HG03342 (cell line): Measurements from ENCODE around the gene NCAPD3.

ENCODE experiments used
- ATAC-seq: cut with Tn5 transposase; IDR thresholded peaks from one replicate; pipeline ENCODE4 v1.9.1; 2021; ENCODE audit warnings: mild to moderate bottlenecking, moderate library complexity; ENCODE audit not compliant: unreplicated experiment

The NCAPD3 gene

DNA sequence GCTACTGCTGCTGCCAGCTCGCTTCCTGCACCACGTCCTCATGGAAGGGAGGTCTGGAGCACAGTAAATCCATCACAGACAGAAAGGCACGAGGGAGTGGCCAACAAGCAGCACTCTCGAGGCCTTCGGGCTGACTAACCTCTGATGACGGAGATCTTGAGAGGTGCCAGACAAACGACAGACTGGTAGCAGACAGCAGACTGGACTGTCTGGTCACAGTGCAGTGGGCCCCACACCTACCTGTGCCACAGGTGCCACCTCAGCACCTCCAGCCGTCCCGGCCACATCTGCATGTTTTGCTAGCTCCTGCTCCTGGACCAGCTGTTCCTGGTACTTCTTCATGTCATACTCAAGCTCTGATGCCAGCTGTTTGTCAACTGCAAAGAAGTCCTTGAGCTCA lies 64.1 kb downstream of the NCAPD3 start:
- ATAC-seq, result no peak

DNA sequence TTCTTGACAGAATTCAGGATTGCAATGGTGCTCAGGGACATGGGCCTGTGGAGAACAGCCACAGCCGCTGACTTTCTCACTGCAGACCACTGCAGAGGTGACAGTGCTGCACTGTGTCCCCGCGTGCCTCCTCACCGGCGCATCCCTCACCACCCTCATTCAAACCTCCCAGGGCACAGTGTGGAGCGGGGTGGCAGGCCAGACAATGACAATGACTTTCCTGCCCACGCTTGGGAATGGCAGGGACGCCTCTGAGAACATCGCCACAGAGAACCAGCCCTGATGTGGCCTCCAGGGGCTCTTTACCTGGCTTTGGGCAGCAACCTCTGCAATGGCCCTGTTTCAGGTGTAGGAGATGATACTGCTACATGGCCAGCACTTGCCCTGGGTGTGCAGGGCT lies 65.7 kb downstream of the NCAPD3 start:
- no peak for ATAC-seq

DNA sequence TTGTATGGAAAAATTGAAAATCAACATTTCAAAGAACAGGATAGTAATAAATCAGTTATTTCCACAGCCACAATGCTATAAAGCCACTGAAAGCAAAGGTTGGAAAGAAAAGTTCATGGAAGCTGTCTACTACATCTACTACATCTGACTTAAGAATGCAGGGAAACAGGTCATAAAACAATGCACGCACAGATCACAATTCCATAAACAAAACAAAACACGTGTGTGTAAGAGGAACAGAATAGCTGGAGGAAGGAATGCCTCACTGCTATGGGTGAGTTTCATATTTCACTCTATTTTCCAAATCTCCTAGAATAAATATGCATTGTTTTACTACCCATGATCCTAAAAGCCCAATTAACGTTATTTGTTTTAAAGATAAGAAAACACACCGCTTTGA lies 66.3 kb downstream of the NCAPD3 start:
- no peak for ATAC-seq

DNA sequence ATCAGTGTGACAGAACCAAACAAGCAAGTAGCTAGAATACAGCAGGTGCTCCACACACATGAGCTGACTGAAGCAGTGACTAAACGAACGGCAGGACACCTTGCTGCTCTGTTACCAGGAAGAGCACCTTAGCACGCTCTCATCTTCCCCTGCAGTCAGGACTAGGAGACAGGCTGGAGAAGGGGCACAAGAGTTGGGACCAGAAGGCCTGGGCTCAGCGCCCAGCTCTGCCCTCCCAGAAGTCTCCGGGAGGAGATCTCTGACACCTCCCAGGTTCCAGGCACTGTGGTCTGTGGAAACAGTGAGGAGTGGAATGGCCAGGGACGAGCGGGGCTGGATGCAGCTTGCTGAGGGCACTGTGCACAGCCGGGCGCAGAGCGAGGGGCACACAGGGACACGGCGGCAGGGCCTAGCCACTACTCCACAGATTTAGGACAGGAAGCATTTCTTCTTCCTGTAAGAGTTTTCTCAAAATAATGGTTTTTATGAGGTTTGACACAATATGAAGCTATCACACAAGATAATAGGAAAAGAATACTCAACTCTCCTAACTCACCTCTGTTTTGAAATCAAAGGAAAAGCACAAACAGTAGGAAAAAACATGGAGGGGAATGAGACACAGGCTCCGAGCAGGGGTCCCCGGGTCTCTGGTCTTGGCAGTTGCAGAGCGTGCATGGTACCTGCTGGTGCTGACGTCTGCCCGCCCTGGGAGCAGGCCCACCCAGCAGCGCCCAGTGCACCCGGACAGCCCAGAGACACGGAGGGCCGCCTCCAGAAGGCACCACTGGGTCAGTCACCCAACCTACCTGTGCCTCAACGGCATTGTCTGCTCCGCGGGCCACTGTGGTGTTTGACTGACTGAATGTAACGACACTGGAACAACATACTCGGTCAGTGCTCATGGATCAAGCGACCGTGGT lies 67.6 kb downstream of the NCAPD3 start:
- no peak for ATAC-seq

DNA sequence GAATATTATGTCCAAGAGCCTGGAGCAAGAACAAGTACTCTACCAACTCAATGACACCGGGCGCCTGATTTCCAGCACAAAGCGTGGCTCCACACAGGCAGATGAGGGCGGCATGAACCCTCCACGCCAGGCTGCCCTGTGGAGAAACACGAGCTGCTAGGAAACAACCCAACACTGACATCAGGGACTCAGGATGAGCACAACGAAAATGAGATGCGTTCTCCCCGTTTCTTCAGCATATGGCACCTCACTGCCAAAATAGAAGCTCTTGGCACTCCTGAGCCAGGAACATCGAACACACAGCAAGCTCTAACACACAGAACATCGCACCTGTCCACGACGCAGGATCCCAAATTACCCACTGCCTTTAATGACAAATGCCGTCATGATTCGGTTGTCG lies 68.3 kb downstream of the NCAPD3 start:
- no peak for ATAC-seq

DNA sequence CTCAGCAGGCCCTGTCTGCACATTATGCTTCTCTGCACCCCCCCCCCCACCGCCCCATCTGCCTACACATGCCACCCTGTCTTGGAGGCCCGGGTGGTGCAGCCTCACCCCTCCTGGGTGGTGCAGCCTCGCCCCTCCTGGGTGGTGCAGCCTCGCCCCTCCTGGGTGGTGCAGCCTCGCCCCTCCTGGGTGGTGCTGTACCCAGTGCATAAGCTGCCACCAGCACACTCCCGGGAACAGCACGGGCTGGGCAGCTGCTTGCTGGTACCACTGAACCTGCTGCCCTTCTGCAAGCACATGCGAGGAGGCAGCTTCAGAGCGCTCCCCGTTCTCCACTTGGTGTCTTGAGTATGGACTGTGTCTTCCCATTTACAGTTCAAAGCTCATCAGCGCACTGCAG lies 69.3 kb downstream of the NCAPD3 start:
- no peak for ATAC-seq

DNA sequence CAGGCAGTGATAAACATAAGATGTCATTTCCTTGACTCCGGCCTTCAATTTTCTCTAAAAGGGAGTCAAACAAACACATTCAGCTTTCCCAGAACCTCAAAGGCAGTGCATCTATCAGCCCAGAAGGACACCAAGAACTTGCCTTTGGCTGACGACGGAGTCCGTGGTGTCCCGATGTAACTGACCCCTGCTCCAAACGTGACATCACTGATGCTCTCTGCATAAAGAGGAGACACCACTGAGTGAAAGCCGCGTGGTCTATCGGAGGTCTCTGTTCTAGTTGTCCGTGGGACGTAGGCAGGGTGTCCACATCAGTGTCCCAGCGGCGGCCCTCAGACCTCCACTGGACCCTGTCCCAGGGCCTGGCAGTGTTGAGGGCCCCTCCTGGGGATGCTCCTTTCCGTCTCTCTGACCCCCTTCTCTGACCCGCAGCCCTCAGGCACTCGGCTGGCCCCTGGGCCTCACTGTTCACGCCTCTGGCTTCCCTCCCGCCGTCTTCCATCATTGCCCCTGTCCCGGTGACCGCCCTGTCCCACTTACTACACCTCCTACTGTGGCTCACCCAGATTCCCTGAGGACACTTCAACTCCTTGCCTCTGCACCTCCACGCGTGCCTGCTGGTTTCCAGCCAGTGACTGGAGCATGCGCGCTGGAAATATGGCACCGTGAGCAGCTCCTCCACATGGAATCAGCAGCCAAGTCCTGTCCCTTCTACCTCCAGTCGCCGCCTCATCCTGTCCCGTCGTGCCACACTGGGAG lies 70.4 kb downstream of the NCAPD3 start:
- no peak for ATAC-seq

DNA sequence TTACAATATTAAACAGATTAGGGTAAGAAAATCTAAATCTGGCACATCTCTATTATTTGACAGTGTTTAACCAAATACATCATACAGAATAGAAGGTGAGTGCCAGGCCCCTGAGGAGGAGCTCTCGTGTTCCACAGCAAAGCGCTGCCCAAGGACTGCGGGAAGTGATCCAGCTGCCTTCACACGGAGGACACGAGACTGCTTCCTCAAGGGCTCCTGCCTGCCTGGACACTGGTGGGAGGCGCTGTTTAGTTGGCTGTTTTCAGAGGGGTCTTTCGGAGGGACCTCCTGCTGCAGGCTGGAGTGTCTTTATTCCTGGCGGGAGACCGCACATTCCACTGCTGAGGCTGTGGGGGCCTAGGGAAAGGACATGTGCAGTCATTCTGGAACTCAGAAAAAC lies 71.1 kb downstream of the NCAPD3 start:
- ATAC-seq, result no peak

DNA sequence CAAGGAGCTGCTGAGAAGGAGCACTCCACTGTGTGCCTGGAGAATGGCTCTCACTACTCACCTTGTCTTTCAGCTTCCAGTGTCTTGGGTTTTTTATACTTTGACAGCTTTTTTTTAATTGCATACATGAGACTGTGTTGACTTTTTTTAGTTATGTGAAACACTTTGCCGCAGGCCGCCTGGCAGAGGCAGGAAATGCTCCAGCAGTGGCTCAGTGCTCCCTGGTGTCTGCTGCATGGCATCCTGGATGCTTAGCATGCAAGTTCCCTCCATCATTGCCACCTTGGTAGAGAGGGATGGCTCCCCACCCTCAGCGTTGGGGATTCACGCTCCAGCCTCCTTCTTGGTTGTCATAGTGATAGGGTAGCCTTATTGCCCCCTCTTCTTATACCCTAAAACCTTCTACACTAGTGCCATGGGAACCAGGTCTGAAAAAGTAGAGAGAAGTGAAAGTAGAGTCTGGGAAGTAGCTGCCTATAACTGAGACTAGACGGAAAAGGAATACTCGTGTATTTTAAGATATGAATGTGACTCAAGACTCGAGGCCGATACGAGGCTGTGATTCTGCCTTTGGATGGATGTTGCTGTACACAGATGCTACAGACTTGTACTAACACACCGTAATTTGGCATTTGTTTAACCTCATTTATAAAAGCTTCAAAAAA lies 72.6 kb downstream of the NCAPD3 start:
- no peak for ATAC-seq

DNA sequence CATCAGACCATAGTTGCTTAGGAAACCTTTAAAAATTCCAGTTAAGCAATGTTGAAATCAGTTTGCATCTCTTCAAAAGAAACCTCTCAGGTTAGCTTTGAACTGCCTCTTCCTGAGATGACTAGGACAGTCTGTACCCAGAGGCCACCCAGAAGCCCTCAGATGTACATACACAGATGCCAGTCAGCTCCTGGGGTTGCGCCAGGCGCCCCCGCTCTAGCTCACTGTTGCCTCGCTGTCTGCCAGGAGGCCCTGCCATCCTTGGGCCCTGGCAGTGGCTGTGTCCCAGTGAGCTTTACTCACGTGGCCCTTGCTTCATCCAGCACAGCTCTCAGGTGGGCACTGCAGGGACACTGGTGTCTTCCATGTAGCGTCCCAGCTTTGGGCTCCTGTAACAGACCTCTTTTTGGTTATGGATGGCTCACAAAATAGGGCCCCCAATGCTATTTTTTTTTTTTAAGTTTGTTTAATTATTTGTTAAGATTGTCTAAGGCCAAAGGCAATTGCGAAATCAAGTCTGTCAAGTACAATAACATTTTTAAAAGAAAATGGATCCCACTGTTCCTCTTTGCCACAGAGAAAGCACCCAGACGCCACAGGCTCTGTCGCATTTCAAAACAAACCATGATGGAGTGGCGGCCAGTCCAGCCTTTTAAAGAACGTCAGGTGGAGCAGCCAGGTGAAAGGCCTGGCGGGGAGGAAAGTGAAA lies 73.4 kb downstream of the NCAPD3 start:
- ATAC-seq, result no peak

DNA sequence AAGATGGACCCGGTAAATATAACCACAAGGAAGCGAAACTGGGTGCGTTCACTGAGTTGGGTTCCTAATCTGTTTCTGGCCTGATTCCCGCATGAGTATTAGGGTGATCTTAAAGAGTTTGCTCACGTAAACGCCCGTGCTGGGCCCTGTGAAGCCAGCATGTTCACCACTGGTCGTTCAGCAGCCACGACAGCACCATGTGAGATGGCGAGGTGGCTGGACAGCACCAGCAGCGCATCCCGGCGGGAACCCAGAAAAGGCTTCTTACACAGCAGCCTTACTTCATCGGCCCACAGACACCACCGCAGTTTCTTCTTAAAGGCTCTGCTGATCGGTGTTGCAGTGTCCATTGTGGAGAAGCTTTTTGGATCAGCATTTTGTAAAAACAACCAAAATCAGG lies 74.4 kb downstream of the NCAPD3 start:
- ATAC-seq, result no peak

DNA sequence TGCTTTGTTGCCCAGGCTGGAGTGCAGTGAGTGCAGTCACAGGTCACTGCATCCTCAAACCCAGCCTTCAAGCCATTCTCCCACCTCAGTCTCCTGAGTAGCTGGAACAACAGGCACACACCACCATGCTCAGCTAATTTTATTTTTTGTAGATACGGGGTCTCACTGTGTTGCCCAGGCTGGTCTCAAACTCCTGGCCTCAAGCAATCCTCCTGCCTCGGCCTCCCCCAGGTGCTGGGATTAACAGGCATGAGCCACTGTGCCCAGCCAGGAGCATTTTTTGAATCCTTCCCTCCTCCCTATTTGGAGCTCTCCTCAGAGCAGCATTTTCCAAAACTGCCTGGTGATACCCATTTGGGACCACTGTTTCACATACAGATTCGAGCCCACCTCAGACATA lies 77.2 kb downstream of the NCAPD3 start:
- no peak for ATAC-seq

DNA sequence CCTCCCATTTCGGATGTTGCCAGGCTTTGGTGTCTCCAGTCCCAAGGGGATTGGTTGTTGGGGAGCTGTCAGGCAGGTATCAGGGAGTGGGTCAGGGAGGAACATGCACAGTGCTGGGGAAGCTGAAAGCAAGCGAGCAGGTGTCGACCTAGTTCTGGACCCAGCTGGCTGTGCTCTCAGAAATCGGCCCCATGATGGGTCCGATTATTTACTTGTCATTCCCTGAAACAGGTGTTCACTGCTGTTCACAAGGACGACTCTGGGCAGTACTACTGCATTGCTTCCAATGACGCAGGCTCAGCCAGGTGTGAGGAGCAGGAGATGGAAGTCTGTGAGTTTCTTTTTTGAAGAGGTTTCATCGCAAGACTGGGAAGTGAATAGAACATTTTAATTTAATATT lies 78.1 kb downstream of the NCAPD3 start:
- no peak for ATAC-seq

DNA sequence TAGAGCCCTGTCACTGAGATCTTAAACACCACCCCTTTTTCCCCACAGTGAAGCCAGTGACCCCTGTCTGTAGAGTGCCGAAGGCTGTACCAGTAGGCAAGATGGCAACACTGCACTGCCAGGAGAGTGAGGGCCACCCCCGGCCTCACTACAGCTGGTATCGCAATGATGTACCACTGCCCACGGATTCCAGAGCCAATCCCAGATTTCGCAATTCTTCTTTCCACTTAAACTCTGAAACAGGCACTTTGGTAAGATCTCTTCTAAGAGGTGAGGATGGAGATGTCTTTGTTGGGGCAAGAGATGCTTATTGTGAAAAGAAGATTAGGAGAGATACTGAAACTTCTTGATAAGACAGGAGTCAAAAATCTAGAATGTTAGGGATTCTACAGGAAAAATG lies 79.0 kb downstream of the NCAPD3 start:
- ATAC-seq, result no peak

DNA sequence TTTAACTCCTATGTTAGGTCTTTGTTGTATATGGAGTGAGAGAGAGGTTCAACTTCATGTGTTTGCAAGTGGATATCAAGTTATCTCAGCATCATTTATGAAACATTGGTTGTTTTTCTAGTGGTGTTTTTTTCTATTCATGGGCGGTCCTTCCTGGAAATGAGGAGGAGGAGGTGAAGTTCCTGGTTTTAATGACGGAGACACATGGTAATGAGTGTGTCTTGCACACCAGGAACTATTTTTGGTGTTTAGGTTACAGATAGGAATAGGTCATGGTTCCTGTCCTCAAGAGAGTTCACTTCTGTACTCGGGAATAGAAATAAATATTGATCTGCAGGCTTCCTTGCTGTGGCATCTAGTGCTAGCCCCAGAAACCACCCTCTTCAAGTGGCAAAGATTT lies 80.0 kb downstream of the NCAPD3 start:
- no peak for ATAC-seq

DNA sequence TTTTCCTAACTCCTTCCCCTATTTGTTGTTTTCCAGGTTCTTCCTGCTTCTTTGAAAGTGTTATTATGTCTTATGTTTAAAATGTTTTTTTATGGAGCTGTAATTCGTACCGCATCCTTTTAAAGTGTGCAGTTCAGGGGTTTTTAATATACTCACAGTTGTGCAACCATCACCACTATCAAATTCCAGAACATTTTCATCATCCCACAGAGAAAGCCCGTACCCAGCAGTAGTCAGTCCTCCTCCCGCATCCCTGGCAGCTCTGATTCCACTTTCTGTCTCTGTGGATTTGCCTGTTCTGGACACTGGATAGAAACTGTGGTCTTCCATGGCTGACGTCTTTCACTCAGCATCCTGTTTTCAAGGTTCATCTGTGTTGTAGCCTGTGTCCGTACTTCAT lies 81.2 kb downstream of the NCAPD3 start:
- ATAC-seq, result no peak

DNA sequence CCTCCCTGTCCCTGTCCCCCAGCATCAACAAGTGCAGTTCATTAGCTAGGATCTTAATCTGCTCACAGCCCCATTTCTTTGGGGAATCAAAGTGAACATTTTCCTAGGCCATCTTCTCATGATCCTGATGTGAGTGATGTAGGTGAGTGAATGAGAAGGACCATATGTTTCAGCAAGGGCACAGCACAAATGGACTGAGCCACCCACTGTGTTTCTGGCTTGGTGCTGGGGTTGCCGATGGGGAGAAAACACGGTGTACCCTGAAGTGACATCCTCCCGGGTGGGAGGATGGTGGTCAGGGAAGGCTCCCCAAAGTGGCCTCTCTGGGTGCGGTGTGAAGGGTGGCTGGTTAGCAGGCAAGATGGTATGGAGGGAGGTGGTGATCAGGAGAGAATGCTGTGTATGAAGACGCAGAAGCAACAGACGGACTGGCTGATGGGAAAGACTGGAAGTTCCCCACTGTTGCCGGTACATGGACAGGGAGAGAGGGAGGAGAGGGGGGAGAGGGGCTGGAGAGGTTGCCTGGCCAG lies 82.7 kb downstream of the NCAPD3 start:
- no peak for ATAC-seq

DNA sequence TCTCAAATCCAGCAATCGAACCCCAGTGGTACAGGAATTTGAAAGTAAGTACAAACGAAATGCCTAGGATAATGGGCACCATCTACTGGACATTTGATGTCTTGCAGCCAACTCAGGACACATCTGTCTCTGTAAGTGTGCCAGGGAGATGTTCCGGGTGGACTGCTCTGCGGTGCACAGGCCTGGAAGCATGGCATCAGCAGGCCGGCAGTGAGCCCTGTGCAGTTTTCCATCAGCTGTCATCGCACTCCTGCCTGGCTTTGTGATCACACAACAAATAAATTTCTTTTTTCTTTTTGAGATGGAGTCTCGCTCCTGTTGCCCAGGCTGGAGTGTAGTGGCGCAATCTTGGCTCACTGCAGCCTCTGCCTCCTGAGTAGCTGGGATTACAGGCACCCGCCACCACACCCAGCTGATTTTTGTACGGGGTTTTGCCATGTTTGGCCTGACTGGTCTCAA lies 83.9 kb downstream of the NCAPD3 start:
- peak; percentile 57 for ATAC-seq

DNA sequence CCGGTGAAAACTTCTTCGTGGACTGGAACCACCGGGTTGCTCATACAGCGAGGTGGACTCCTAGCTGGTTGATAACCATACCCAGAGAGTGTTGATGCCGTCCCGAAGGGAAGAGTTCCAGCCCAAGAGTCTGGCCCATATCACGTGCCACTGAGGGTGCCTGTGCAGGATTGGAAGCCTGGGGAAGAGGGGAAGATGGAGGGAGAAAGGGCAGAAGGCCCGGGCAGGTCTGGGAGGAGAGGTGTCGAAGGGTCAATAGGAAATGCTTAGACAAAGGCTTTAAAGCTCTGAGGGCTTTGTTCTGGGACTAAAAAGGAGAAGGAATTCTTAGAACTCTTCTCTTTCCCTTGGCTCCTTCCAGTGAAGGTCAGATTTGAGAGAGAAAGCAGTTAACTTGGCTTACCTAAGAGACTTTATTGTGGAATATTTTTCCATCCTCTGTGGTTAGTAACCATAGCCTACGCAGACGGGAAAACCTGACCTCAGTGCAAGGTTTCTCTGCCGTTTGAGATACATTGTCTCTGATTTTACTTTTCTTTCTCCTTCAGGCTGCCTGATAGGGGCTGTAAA lies 84.4 kb downstream of the NCAPD3 start:
- no peak for ATAC-seq

DNA sequence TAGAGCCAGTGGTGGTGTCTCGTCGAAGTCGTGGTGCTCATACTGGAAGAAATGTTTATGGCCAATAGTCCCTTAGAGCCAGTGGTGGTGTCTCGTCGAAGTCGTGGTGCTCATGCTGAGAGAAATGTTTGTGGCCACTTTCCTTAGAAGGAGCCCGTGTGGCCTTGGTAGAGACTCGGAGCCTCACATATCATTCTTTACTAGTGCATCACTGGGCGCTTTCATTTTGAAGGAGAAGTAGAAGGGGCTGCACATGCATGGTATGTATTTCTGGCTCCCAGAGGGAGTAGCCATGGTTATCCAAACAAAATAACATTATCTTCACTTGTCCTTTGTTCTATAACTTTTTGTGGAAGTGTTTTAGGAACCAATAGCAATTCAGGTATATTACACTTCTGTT lies 85.4 kb downstream of the NCAPD3 start:
- no peak for ATAC-seq
